HG02610 (cell line): ENCODE measurements around the gene IMMP2L.
A peak's percentile ranks its signal among the peaks of the same experiment; 100 is the strongest.
"Not testable (repeated sequence)": the region's sequence is repeated elsewhere in the genome, so short reads cannot be mapped to it uniquely, and the experiment has no call there.

ENCODE experiments used
- ATAC-seq: cut with Tn5 transposase; IDR thresholded peaks from one replicate; pipeline ENCODE4 v1.9.1; 2021; ENCODE audit warnings: mild to moderate bottlenecking, moderate library complexity; ENCODE audit not compliant: unreplicated experiment

IMMP2L gene

GRCh38 chr7:111272092-111272491 lies 290.2 kb downstream of the IMMP2L start:
- ATAC-seq = no peak

DNA sequence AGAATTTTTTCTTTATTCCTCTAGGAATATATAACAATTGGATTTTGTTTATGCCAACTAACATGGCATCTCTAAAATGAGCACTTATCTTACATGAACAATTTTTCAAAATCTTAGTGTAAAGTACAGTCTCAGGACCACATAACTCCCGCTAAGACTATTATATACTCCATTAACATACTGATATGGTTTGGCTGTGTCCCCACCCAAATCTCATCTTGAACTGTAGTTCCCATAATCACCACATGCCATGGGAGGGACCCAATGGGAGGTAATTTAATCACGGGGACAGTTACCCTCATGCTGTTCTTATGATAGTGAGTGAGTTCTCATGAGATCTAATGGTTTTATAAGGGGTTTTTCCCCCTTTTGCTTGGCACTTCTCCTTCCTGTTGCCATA lies 291.5 kb downstream of the IMMP2L start:
- not testable (repeated sequence) for ATAC-seq

GRCh38 chr7:111268941-111269340 lies 293.4 kb downstream of the IMMP2L start:
- no peak for ATAC-seq

- no peak for ATAC-seq
These were observed 295.7 kb downstream of the IMMP2L start for GRCh38 chr7:111266613-111267012.

DNA sequence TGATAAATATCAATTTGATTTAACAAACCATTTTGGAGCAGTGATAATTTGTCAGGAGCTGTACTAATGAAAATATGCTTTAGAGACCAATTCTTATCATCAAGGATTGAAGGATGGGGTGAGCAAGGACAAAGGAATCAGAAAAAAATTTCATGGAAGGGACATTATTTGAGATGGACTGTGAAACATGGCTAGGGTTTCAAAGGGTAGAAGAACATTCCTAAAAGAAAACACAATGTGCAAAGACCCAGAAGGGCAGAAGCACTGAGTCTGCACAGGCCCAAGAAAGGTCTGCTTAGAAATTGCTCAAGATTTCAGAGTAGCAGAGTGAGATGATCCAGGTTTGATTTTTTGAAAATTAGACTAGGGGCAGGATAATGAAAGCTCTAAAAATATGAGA lies 296.9 kb downstream of the IMMP2L start:
- no peak for ATAC-seq

GRCh38 chr7:111264981-111265380 lies 297.3 kb downstream of the IMMP2L start:
- no peak for ATAC-seq

DNA sequence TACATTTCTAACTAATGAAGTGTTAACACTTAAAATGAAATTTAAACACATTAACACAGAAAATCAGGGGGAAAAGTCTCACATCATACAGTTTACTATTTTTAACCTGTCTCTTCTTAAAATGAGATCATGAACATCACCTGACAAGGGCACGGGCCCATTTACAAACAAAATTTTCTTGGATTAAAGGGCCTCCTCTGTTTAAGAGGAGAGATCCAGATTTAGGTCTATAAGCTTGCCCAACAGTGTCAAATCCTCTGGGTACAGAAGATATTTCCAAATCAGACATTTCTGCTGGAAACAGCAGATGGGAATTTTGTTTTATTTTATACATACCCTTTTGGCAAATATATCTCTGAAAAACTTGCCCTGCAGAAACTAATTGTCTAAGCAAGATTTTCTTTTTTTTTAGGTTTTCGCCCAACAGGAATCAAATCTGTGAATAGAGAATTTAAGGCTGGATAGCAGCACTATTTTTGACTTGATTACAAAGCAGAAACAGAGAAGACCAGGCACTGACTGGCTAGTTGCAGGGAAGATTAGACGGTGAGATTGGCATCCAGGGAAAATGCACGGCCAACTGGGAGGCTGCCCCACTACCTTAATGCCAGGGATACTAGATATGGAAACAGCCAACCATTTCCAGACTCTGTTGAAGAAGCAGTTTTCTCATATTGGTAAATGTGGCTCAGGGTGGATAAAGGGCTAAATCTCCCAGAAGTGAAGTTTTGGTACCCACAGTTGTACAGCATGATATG lies 298.0 kb downstream of the IMMP2L start:
- no peak for ATAC-seq

GRCh38 chr7:111262293-111263116 lies 299.8 kb downstream of the IMMP2L start:
- no peak for ATAC-seq

DNA sequence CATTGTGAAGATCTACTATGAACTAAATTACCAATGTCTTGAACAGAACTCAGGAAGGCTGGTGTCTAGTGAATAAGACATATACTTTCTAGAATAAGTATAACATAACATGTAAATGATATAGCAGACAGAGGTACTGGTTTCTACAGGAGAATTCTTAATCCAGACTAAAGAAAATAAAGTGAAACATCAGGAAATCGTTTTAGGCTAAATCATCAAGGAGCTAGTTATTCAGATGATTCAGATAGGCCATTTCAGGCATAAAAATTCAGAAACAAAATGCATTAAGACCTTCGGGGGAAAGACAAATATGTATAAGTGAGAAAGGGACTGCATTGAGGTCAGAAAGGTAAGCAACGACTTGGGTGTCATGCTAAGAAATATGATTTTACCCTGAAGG lies 300.8 kb downstream of the IMMP2L start:
- no peak for ATAC-seq

DNA sequence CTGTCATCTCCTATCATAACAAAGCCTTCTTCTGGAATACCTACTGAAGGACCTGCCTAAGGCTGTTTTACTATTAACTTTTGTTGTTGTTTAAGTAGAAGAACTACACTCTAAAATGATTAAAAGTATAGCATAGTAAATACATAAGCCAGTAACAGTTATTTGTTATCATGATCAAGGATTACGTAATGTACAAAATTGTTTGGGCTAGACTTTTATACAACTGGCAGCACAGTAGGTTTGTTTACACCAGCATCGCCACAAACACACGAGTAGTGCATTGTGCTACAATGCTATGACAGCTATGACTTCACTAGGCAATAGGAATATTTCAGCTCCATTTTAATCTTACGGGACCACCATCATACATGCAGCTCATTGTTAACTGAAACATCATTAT lies 302.3 kb downstream of the IMMP2L start:
- ATAC-seq = no peak

- ATAC-seq = no peak
These were observed 305.9 kb downstream of the IMMP2L start for GRCh38 chr7:111256391-111256790.

DNA sequence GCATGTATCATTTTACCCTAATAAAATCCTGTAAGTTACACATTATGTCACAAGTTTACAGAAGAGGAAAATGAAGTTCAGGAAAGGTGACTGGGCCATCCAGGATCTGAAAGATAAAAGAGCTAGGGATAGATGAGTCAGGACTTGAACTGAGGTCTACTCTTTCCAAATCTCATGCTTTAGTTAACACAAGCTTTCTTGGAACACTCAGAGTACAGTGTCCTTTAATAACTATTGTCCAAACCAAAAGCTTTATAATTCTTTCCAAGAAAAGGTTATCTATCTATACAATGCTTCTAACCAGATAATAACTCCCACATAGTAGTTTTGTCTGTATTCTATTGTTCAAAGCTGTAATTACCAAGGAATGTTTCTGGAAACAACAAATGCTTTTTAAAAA lies 306.7 kb downstream of the IMMP2L start:
- no peak for ATAC-seq

GRCh38 chr7:111251365-111251764 lies 310.9 kb downstream of the IMMP2L start:
- not testable (repeated sequence) for ATAC-seq

GRCh38 chr7:111249807-111250206 lies 312.5 kb downstream of the IMMP2L start:
- not testable (repeated sequence) for ATAC-seq

GRCh38 chr7:111242141-111242755 lies 320.0 kb downstream of the IMMP2L start:
- no peak for ATAC-seq

- ATAC-seq = peak; percentile 63
These were observed 321.9 kb downstream of the IMMP2L start for GRCh38 chr7:111240371-111240770.

GRCh38 chr7:111239437-111239836 lies 322.9 kb downstream of the IMMP2L start:
- ATAC-seq = no peak

DNA sequence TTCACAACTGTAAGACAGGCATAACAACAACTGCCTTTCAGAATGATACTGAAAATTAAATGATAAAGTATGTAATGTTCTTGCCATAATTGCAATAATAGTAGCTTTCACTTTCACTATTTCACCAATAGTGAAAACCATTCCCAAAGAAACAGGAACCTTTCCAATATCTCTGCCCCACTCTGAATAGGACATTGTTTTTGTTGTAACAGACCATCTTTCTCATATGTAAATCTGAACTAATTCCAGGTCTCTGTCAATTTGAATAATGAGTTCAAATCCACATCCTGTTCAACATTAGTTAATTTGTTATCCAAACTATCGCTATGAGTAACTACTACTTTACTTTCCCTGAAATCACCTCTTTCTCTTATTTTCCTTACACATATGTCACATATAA lies 323.4 kb downstream of the IMMP2L start:
- ATAC-seq = no peak

- no peak for ATAC-seq
These were observed 326.6 kb downstream of the IMMP2L start for GRCh38 chr7:111235709-111236108.

DNA sequence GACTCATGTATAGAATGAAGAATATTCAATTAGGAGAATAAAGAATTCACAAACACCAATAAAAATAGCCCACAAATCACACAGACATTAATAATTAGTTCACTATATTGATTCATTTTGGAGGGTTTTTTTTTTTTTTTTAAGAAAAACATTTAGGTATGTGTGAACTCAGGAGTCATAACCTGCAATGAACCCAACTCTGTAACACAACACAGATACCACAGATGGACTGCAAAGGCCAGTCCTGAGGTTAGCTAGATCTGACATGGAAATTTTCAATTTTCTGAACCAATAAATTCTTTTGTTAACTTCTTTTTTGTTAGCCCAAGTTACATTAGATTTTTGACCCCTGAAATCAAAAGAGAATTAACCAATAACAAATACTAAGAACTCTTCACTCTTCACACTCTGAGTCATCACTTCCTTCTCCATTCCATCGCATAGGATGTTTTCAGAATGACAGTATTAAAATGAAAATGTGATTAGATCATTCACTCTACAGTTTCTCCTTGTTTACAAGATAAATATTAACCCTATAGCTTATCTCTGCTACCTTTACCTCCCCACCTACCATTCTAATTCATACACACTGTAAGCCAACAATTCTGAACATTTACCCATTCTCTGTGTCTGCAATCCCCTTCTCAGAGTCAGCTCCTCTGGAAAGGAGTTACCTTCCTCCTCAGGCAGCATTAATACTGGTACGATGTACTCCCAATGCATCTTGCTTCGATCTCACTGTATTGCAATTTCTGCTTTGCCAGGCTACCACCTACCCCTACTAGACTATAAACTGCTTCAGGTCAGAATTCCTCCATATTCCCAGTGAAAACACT lies 329.8 kb downstream of the IMMP2L start:
- ATAC-seq = peak; percentile 89

DNA sequence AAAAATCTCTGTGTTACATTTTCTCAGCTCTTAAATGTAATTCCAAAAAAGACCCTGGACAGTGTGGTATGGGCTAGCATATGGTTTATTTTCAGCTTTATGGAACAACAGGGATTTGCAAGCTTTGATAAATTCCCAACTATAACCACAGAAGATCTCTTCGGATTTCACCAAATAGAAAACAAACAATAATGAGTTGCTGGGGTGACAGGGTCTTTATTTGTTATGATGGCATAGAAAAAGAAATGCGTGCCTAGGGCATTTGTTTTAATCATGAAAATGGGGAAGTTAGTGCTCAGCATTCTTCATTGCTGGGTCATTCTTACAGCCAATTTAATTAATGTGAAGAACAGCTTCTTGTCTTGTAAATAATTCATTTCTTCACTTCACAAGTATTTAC lies 332.4 kb downstream of the IMMP2L start:
- no peak for ATAC-seq
